NOMO-1 treated with DMSO at 0.1 percent for 48 hours (cell line): ENCODE measurements around the gene SMPD4.
"Not testable (repeated sequence)": the region's sequence is repeated elsewhere in the genome, so short reads cannot be mapped to it uniquely, and the experiment has no call there.

Experiments
- DNase-seq: peaks from one replicate; lab custom pipeline; 2025; ENCODE audit not compliant: unreplicated experiment; lab: John Stamatoyannopoulos, UW

Gene SMPD4

DNA sequence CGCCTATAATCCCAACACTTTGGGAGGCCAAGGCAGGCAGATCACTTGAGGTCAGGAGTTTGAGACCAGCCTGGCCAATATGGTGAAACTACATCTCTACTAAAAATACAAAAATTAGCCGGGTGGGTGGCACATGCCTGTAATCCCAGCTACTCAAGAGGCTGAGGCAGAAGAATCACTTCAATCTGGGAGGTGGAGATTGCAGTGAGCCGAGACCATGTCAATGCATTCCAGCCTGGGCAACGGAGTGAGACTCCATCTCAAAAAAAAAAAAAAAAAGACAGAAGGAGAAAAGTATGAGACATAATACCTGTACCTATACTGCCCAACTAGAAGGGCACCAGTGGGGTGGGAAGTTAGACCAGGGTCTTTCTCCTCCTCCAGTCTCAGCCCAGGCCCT lies 22.0 kb downstream of the SMPD4 start:
- not testable (repeated sequence) for DNase-seq

DNA sequence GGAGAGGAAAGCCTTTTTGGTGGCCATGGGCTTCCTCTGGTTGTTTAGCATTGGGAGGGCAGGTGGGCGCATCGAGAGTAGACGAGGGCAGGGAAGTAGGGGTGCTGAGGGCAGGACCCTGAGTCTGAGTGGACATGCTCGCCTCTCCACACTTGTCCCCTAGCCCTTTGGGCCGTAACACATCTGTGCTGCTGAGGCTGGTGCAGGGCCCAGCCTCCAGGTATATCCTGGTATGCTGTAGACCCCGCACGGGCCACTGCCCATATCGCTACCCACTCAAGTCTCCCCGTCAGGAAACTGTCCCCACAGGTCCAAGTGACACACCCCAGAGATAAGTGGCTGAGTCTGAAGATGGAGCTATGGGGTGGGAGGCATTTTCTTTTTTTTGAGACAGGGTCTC lies 22.8 kb downstream of the SMPD4 start:
- no peak for DNase-seq

DNA sequence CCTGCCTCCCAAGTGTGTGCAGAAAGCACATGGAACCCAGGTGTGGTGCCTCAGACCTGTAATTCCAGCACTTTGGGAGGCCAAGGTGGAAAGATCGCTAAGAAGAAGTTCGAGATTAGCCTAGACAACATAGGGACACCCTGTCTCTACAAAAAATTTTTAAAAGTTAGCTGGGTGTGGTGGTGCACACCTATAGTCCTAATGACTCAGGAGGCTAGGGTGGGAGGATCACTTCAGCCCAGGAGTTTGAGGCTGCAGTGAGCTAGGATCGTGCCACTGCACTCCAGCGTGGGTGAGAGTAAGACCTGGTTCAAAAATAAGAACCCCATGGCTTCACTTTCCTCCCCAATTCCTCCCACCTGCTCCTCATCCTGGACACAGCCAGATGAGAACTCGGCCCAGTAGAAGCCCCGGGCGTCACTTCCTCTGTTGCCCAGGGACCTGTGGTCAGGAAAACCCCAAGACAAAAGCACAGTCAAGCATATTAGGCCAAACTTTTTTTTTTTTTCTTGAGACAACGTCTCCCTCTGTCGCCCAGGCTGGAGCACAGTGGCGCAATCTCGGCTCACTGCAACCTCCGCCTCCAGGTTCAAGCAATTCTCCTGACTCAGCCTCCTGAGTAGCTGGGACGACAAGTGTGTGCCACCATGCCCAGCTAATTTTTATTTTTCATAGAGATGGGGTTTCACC lies 23.4 kb downstream of the SMPD4 start:
- DNase-seq: not testable (repeated sequence)

DNA sequence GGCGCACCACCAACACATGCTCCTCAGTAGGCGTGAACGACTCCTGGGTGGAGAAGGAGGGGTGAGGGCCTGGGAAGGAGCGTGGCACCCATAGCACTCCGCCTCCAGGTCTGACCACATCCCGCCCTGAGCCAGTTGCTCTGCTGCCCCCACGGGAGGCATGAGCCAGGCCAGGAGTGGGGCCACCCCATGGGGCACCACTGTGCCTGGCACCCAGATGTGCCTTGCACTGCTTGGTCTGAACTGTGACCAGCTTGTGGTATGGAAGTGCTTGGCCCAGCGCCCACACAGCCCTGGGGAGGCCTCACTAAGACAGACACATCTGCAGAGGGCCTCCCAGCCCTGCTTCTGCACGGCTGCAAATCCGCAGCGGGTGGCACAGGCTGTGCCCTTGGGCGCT lies 24.0 kb downstream of the SMPD4 start:
- not testable (repeated sequence) for DNase-seq

DNA sequence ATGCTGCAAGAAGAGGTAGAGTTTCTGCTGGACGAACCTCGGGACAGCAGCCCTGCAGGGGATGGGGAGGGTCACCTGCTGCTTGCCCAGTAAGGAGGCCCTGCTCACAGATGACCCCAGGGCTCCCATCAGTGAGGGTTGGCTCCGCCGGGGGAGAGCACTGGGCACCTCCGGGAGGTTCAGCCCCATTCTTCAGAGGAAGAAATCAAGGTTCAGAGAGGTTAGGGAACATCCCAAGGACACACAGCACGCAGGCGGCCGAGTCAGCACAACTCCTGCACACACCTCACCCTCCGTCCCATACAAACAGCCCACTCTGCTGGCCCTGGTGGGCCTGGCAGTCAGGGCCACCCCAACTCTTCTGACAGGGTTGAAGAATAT lies 24.8 kb downstream of the SMPD4 start:
- DNase-seq: no peak

DNA sequence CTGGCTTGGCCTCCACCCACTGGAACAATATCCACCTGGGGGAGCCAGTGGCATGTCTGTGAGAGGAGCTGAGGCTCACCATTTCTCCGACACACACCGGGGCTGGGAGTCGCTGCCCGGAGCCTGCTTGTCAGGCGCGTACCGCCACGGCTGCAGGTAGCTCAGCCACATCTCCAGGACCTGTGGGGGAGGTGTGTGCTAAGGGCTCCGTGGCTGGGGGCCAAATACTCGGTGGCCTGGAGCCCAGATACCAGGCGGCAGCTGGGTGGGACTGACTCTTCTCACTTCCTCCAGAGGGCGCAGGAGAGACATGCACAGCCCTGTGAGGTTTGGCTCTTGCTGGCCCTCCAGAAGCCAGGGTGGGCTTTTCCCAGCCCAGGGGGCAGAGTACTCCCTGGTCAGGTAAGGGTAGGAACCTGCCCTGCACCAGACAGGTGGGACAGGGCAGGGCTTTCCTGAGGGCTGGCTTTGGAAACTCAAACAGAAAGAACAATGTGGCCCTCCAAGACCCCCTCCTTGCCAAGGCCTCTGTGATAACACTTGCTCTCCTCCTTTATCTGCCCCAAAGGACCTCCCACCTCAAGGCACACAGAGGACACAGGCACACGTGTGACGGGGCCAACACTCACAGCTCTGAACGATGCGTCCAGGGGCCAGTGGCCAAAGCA lies 25.3 kb downstream of the SMPD4 start:
- not testable (repeated sequence) for DNase-seq

DNA sequence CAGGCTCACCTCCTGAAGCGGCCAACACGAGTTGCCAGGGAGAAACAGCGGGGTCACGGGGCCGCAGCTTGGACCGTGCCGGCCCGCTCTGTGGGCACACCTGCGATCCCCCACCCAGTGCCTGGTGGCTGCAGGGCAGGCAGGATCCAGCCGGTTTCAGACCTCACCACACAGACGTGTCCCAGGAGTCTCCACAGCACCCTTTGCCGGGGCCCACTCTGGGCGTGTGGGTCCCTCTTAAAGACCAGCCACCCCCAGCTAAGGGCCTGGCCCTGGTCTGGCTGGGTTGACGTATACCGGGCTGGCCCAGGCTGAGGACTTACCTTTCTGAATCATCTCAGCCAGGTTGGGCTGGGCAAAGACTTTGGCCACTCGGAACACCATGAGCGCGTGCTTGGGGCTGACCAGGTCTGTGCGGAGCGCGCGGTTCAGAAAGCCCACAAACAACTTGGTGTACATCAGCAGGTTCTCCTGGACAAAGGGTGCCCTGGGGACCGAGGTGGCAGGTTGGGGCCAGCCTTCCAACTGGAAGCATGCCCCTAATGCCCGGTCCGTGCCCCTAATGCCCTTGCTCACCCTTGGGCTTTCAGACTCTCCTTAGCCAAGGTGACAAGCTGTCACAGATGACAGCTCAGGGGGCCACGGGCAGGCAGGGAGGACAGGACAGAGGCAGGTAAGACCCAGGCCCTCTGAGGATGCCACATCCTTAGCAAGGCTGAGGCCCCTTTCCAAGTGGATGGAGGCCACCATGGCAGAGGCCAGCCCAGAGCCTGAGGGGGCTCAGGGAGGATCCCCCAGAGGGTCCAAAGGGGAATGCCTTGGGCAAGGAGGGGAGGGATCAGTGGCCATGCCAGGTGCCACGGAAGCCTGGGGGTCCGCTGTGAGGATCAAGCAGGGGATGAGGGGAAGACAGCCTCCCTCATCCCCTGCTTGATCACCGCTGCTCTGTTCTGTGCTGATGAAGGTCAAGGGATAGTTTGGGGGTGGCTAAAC lies 26.3 kb downstream of the SMPD4 start:
- DNase-seq: no peak

DNA sequence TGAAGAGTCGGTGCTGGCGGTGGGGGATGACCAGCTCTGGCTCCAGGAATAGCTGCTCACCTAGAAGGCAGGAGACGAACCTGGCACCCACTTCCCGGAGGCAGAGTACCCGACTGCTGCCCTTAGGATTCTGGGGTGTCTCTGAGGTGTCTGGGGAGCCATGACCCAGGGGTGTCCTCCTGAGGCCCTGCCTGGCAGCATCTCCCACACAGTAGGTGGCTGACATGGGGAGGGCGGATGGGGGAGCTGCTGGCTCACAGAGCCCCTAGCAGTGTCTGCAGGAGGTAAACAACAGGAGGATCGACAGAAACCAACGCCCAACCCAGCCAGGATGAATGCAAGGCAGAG lies 27.0 kb downstream of the SMPD4 start:
- DNase-seq: not testable (repeated sequence)

DNA sequence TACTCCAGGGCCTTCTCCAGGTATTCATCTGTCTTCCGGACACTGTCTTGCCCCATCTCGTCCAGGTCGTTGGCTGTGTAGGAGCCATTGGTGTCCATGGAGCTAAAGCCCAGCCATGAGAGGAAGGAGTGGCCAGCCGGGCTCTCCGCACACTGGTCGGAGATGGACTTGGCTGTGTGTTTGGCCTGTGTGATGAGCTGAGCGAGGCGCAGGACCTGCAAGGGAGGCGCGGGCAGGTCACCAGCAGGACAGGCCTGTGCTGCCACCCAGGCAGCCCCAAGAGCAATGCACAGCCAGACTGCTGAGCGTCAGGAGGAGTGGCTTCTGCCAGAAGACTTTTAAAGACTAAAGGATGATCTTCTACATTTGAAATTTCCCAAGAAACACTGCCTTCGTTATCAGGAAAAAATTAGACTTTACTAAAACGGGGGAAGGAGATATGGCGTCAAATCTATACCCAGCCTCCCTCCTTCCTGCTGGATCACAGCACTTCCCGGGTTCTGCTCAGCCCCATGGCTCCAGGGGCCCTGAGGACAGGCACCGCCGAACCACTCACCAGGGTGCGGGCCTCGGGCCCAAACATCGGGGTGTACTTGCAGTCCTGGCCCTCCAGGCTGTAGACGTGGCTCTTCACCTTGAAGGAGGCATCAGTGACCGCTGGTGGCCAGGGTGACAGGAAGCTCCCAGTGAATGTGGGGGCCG lies 27.5 kb downstream of the SMPD4 start:
- not testable (repeated sequence) for DNase-seq

DNA sequence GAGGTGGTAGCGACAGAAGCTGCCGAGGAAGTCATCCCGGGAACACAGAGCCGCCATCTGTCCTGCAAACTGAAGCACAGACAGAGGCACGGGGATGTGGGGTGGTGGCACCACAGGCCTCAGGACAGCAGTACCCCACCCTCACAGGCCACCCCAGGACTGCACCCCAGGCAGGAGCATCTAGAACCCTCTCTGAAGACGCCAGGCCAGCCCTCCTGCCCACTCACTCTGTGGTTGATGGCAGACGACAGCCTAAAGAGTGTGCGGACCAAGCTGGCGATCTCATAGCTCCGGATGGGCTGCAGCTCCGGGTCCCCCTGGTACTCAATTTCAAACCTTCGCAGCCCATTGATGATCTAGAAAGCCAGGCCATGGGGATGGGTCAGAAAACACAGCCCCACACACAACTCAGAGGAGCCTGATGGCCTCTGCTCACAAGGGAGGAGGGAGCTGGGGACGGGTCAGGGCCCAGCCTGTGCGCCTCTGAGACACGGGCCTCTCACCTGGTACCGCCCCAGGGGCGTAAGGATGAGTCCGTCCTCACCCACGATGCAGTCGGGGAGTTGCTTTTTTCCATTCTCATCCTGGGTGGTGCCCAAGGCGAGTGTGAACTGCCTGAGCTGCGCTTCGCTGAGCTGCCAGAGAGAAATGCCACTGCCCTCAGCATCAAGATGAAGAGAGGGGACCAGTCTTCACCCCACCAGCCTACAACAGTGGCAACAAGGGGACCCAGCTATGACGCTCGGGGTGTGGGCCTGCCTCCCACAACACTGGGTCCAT lies 28.4 kb downstream of the SMPD4 start:
- no peak for DNase-seq

DNA sequence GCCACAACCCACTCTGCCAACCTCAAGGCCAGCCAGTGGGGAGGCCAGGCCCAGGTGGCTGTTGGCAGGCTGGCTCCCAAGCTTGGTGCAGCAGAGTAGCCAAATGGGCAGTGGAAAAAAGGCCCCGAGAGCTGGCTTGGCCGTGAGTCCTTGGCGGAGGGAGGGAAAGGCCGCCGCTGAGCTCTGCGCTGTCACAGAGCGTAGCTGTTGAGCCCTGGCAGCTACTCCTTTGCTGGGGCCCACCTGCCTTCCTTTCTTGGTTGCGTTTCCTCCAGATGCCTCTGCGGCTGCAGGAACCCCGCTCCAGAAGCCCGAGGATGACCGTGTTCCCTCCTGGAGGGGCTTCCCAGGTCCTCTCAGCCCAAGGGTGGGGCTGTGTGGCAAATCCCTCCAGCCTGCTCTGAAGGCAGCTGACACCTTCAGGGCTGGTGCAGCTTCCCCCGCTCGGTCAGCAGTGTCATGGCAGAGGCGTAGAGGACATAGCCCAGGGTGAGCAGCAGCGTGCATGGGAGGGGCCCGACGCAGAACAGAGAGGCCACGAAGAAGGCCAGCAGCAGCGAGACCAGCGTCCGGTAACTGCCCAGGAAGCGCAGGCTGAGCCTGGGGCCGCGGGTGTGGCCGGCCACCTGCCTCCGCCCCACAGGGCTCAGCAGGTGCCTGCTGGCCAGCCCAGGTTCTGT lies 29.1 kb downstream of the SMPD4 start:
- not testable (repeated sequence) for DNase-seq

DNA sequence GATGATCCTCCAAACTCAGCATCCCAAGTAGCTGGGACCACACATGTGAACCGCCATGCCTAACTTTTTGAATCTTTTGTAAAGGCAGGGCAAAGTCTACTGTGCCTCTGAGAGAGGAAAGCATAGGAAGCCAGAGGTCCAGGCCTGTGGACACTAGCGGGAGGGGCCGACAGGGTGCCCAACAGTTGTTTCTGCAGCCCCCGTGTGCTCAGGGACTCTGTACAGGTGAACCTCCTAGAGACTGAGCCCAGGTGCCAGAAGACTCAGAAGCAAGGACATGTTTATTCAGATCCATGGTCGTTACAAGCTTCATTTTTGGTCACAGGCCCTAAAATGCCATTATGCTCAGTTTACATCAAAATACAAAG lies 30.3 kb downstream of the SMPD4 start:
- not testable (repeated sequence) for DNase-seq

DNA sequence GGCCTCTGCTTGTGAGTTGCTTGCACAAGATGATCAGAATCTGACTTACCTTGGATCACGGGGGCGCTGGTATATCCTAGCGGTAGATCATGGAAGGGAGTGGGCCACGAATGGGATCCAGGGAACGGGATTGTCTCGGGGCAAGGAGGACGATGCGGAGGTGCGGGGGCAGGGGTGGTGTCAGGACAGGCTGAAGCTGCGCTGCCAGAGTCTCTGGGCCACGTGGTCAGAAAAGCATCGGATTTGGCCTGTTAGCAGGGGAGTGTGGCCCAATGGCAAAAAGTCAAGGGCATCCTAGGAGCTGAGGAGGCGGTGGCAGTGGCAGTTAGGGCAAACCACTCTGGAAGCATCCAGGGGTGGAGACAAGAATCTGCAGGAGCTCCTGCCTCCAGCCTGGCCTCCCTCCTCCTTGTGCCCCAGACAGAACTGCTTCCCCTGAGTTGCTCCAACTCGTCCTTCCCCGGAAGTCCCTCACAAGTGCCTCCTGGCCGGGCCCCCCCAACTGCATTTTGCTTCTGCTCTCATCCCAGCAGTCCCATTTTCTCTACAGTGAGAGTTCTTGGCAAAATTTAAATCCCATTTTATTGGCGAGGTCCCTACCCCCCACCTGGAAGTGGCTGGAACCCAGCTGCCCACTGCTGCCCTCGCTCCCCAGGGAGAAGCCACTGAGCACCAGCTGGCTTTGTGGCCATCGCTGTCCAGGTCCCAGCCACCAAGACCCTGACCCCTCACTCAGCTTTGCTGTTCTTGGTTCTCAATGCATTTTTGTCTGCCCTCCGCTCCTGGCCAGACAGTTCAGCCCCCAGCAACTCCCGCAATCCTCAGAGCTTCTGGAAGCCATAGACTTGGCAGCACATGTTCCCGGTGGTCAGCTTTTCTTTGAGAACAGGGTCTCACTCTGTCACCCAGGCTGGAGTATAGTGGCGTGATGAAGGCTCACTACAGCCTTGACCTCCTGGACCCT lies 30.9 kb downstream of the SMPD4 start:
- no peak for DNase-seq

DNA sequence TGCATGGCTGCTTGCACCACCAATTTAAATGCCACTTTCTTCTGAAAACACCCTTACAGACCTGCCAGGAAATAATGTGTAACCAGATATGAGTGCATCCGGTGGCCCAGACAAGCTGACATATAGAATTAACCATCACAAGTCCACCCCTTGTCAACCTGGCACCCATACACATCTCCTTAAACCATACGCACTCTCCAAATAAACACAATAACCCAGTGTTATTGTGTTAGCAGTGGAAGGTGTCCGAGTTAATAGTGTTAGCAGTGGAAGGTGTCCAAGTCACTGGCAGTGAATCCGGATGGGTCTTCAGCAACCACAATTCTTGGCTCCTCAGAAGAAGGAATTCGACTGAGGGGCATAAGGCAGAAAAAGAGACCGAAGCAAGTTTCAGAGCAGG lies 32.9 kb downstream of the SMPD4 start:
- not testable (repeated sequence) for DNase-seq

DNA sequence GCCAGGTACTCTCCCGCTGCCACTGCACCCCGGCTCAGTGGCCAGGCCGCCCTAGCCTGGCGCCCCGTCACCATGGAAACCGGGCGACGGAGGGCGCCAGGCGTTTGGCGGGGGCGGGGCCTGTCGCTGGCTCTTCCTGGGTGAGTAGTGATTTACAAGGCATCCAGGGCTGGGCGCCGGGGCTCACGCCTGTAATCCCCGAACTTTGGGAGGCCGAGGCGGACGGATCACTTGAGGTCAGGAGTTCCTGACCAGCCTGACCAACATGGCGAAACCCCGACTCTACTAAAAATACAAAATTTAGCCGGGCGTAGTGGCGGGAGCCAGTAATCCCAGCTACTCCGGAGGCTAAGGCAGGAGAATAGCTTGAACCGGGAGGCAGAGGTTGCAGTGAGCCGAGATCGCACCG lies 36.4 kb downstream of the SMPD4 start, which contains the start of gene CCDC74B:
Gene CCDC74B (minus strand): TSS at position 107 of the 409 bp plus-strand sequence. CDS start 116 bp downstream, outside the sequence.
- DNase-seq: not testable (repeated sequence)

DNA sequence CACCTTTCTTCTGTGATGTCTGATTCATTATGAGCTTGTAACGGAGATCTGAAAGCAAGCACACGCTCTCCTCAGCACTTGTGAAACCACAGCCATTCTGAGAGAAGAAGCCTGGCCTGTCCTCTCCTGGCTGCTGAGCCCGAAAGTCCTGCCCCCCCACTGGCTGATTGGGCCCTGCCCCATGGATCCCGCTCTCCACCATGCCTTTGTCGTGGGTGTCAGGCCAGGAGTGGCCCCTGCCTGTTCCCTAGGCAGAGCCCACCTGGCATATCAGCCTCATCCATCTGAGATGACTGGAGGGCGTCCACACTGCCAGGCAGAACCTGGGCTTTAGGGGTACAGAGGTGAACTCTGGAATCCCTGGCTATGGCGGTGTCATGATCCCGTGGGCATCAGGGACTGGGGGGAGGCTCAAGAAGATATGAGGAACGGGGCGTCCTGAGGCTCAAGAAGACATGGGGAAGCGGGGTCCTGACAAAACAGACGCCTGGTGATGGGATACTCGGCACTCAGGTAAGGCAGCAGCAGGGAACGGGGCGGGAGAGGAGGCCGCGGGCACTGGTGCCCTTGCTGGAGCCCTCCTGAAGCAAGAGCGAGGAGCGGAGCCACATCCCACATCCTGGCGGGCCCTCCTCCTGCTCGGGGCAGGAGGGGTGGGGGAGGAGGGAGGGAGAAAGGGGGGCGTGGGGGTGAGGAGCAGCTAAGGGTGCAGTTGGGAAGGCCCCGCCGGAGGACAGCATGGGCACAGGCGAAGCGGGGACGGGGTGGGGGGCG lies 37.9 kb downstream of the SMPD4 start:
- DNase-seq: not testable (repeated sequence)

DNA sequence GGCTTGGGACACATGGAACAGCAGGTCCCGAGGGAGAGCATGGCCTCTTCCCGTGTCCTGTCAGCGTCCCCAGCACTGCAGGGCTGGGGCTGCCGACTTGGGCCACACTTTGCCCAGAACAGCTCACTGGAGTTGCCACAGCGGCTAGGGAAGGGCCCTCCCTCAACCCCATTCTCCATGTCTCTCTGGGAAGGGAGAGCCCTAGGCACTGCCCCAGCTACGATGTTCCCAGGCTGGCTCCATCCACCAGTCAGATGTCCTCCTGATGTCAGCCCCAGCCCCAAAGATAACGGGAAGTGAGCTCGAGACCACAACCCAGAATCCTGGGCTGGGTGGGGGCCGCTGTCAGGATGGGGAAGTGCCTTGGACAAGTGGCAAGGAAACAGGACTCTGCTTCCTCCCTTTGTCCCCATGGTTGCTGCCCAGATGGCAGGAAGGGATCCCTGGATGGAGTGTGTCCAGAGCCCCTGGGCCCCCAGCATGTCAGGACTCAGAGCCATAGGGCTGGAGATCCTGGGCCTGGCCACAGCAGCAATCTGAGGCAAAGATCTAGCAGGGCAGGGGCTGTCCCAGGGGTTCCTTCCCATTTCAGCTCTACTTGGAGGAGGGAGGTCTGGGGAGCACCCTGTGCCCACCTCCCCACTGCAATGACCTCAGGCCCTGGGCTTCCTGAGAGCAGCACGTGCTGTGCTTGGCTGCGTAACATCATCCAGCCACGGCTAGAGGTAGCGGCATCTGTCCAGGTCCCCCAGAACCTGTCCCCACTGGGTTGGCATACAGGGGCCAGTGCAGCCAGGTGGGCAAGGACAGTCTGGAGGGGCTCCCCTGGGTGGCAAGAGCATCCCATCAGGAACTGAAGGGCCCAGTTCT lies 38.8 kb downstream of the SMPD4 start:
- DNase-seq: not testable (repeated sequence)
